ENCODE results near the gene SASH1. TPM values are rescaled to one million over a fixed set of nuclear protein-coding genes. Genes with fewer than 3 reads are reported as not detected.
A peak's percentile ranks its signal among the peaks of the same experiment; 100 is the strongest.

Gene SASH1
- total RNA-seq, 1 experiment from 2014 or later = 27.4 TPM

DNA sequence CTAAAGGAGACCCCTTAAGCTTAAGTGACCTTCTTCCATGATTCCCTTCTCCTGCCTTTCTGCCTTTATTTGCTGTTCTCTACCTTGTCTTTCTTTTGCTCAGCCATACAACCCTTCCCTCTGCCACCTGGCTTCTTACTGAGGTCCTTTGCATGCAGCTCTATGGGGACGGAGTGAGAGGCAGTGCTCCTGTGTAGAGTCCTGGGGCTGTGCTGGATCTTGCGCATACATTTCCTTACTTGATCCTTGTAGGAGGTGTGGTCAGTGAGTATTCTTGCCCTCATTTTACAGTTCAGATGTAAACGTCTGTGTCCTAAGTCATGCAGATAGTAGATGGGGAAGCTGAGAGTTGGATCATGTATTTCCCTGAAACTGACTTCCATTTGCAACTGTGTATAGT, 5.7 kb downstream of the SASH1 start:
- Mint-ChIP-seq H3K27ac (peak overlapping the region; percentile 84), H3K4me1 (peaks cover 80% of the 10 kb centered on the region), H3K9me3 (no peaks in the 10 kb centered on the region), H3K27me3 (ENCODE audit: low read depth) (no peaks in the 10 kb centered on the region; the same call in 1 of the 2 replicates), H3K4me3 (peak overlapping the region; percentile 45), H3K36me3 (no peaks in the 10 kb centered on the region)
- ATAC-seq (peak; percentile 68), DNase-seq (ENCODE audit: low spot score) (no peak)
- POLR2A ChIA-PET = no interaction called here
- CTCF ChIA-PET = no interaction called here
- TF ChIP-seq NR3C1 (CRISPR knock-in tag; conservative IDR thresholded peaks at IDR 0.05; ENCODE audit: low read depth) (no peak), ZNF219 (CRISPR knock-in tag; IDR thresholded peaks at IDR 0.05; ENCODE audit: borderline replicate concordance) (no peak), ESRRA (CRISPR knock-in tag; IDR thresholded peaks at IDR 0.05; ENCODE audit: borderline replicate concordance) (no peak), GTF2I (CRISPR knock-in tag; conservative IDR thresholded peaks at IDR 0.05) (no peak), OVOL2 (CRISPR knock-in tag; IDR thresholded peaks at IDR 0.05; ENCODE audit: borderline replicate concordance) (no peak), RELA (CRISPR knock-in tag; IDR thresholded peaks at IDR 0.05; ENCODE audit: borderline replicate concordance) (no peak)
- TF ChIP-seq, protein P1, sequence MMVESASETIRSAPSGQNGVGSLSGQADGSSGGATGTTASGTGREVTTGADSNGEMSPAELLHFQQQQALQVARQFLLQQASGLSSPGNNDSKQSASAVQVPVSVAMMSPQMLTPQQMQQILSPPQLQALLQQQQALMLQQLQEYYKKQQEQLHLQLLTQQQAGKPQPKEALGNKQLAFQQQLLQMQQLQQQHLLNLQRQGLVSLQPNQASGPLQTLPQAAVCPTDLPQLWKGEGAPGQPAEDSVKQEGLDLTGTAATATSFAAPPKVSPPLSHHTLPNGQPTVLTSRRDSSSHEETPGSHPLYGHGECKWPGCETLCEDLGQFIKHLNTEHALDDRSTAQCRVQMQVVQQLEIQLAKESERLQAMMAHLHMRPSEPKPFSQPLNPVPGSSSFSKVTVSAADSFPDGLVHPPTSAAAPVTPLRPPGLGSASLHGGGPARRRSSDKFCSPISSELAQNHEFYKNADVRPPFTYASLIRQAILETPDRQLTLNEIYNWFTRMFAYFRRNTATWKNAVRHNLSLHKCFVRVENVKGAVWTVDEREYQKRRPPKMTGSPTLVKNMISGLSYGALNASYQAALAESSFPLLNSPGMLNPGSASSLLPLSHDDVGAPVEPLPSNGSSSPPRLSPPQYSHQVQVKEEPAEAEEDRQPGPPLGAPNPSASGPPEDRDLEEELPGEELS (CRISPR knock-in tag; IDR thresholded peaks at IDR 0.05) = no peak

DNA sequence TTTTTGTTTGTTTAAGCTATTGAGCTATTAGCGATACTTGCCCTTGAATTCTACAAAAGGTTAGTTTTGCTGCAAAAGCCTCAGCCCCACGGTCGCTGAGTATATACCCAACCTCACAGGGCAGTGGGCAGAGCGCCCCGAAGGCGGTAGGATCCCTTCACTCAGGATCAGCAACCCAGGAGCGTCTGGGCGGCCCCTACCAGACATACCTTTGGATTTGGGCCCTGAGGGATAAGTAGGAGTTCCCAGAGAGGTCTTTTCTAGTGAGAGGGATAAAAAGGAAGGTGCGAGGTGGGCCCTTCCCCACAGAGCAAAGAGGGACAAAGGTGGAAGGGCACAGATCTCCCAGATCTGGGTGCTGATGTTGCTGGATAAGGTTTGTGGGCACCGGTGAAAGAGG, 6.1 kb downstream of the SASH1 start:
- POLR2A ChIA-PET = no interaction called here
- H3K36me3 Mint-ChIP-seq = no peaks in the 10 kb centered on the region
- ATAC-seq = peak; percentile 35
- CTCF ChIA-PET = no interaction called here
- peak overlapping the region; percentile 84 for H3K27ac Mint-ChIP-seq
- peak overlapping the region; percentile 45 for H3K4me3 Mint-ChIP-seq
- H3K27me3 Mint-ChIP-seq (ENCODE audit: low read depth) = no peaks in the 10 kb centered on the region; the same call in 1 of the 2 replicates
- no peak for DNase-seq (ENCODE audit: low spot score)
- peaks cover 75% of the 10 kb centered on the region for H3K4me1 Mint-ChIP-seq
- no peaks in the 10 kb centered on the region for H3K9me3 Mint-ChIP-seq
- TF ChIP-seq ATF1 (CRISPR knock-in tag; IDR thresholded peaks at IDR 0.05) (no peak), CREM (CRISPR knock-in tag; IDR thresholded peaks at IDR 0.05) (no peak)

DNA sequence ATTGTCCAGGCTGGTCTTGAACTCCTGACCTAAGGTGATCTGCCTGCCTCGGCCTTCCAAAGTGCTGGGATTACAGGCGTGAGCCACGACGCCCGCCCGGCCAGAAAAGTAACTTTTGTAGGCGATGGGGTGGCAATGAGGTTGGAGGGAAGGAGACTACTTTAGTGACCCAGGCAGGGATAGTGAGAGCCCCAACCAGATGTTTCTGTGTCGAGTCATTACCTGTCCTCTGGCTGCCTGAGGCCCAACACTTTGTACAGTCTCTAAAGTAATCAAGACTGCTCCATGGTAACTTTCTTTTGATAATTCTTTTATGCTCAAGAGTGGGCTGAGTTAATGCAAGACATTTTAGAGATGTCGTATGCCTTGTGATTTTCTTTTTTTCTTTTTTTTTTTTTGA, 6.8 kb downstream of the SASH1 start:
- H3K4me1 Mint-ChIP-seq = peaks cover 70% of the 10 kb centered on the region
- no peak overlapping the region for H3K4me3 Mint-ChIP-seq
- ChIA-PET CTCF (no interaction called here), POLR2A (no interaction called here)
- ATAC-seq = no peak
- no peaks in the 10 kb centered on the region for H3K36me3 Mint-ChIP-seq
- DNase-seq (ENCODE audit: low spot score) = no peak
- no peak overlapping the region for H3K27ac Mint-ChIP-seq
- no peaks in the 10 kb centered on the region; the same call in 1 of the 2 replicates for H3K27me3 Mint-ChIP-seq (ENCODE audit: low read depth)
- H3K9me3 Mint-ChIP-seq = no peaks in the 10 kb centered on the region
- TF ChIP-seq SOX15 (CRISPR knock-in tag; IDR thresholded peaks at IDR 0.05) (no peak), EMX1 (CRISPR knock-in tag; IDR thresholded peaks at IDR 0.05) (no peak), ZNF263 (CRISPR knock-in tag; IDR thresholded peaks at IDR 0.05; ENCODE audit: low read depth) (no peak), ZNF121 (CRISPR knock-in tag; IDR thresholded peaks at IDR 0.05) (no peak), ZNF671 (CRISPR knock-in tag; IDR thresholded peaks at IDR 0.05) (no peak), SMAD4 (CRISPR knock-in tag; IDR thresholded peaks at IDR 0.05) (no peak), TEAD1 (CRISPR knock-in tag; IDR thresholded peaks at IDR 0.05) (no peak), ZNF232 (CRISPR knock-in tag; IDR thresholded peaks at IDR 0.05) (no peak)
- TF ChIP-seq, protein P2, sequence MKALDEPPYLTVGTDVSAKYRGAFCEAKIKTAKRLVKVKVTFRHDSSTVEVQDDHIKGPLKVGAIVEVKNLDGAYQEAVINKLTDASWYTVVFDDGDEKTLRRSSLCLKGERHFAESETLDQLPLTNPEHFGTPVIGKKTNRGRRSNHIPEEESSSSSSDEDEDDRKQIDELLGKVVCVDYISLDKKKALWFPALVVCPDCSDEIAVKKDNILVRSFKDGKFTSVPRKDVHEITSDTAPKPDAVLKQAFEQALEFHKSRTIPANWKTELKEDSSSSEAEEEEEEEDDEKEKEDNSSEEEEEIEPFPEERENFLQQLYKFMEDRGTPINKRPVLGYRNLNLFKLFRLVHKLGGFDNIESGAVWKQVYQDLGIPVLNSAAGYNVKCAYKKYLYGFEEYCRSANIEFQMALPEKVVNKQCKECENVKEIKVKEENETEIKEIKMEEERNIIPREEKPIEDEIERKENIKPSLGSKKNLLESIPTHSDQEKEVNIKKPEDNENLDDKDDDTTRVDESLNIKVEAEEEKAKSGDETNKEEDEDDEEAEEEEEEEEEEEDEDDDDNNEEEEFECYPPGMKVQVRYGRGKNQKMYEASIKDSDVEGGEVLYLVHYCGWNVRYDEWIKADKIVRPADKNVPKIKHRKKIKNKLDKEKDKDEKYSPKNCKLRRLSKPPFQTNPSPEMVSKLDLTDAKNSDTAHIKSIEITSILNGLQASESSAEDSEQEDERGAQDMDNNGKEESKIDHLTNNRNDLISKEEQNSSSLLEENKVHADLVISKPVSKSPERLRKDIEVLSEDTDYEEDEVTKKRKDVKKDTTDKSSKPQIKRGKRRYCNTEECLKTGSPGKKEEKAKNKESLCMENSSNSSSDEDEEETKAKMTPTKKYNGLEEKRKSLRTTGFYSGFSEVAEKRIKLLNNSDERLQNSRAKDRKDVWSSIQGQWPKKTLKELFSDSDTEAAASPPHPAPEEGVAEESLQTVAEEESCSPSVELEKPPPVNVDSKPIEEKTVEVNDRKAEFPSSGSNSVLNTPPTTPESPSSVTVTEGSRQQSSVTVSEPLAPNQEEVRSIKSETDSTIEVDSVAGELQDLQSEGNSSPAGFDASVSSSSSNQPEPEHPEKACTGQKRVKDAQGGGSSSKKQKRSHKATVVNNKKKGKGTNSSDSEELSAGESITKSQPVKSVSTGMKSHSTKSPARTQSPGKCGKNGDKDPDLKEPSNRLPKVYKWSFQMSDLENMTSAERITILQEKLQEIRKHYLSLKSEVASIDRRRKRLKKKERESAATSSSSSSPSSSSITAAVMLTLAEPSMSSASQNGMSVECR (CRISPR knock-in tag; IDR thresholded peaks at IDR 0.05; ENCODE audit: borderline replicate concordance) = no peak
- TF ChIP-seq, protein P3, sequence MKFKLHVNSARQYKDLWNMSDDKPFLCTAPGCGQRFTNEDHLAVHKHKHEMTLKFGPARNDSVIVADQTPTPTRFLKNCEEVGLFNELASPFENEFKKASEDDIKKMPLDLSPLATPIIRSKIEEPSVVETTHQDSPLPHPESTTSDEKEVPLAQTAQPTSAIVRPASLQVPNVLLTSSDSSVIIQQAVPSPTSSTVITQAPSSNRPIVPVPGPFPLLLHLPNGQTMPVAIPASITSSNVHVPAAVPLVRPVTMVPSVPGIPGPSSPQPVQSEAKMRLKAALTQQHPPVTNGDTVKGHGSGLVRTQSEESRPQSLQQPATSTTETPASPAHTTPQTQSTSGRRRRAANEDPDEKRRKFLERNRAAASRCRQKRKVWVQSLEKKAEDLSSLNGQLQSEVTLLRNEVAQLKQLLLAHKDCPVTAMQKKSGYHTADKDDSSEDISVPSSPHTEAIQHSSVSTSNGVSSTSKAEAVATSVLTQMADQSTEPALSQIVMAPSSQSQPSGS (CRISPR knock-in tag; IDR thresholded peaks at IDR 0.05; ENCODE audit: borderline replicate concordance, low read depth) = no peak
- TF ChIP-seq, protein P4, sequence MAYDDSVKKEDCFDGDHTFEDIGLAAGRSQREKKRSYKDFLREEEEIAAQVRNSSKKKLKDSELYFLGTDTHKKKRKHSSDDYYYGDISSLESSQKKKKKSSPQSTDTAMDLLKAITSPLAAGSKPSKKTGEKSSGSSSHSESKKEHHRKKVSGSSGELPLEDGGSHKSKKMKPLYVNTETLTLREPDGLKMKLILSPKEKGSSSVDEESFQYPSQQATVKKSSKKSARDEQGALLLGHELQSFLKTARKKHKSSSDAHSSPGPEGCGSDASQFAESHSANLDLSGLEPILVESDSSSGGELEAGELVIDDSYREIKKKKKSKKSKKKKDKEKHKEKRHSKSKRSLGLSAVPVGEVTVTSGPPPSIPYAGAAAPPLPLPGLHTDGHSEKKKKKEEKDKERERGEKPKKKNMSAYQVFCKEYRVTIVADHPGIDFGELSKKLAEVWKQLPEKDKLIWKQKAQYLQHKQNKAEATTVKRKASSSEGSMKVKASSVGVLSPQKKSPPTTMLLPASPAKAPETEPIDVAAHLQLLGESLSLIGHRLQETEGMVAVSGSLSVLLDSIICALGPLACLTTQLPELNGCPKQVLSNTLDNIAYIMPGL (CRISPR knock-in tag; IDR thresholded peaks at IDR 0.05) = no peak
- TF ChIP-seq, protein P5, sequence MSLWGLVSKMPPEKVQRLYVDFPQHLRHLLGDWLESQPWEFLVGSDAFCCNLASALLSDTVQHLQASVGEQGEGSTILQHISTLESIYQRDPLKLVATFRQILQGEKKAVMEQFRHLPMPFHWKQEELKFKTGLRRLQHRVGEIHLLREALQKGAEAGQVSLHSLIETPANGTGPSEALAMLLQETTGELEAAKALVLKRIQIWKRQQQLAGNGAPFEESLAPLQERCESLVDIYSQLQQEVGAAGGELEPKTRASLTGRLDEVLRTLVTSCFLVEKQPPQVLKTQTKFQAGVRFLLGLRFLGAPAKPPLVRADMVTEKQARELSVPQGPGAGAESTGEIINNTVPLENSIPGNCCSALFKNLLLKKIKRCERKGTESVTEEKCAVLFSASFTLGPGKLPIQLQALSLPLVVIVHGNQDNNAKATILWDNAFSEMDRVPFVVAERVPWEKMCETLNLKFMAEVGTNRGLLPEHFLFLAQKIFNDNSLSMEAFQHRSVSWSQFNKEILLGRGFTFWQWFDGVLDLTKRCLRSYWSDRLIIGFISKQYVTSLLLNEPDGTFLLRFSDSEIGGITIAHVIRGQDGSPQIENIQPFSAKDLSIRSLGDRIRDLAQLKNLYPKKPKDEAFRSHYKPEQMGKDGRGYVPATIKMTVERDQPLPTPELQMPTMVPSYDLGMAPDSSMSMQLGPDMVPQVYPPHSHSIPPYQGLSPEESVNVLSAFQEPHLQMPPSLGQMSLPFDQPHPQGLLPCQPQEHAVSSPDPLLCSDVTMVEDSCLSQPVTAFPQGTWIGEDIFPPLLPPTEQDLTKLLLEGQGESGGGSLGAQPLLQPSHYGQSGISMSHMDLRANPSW (CRISPR knock-in tag; conservative IDR thresholded peaks at IDR 0.05; ENCODE audit: low read depth) = no peak

All from WTC11 (cell line).